Measurements from ENCODE around the gene MCTP2. TPM values are rescaled to one million over a fixed set of nuclear protein-coding genes. Genes with fewer than 3 reads are reported as not detected.

MCTP2 gene
- total RNA-seq, 1 donor from 2014 or later, result 35.3 TPM

DNA sequence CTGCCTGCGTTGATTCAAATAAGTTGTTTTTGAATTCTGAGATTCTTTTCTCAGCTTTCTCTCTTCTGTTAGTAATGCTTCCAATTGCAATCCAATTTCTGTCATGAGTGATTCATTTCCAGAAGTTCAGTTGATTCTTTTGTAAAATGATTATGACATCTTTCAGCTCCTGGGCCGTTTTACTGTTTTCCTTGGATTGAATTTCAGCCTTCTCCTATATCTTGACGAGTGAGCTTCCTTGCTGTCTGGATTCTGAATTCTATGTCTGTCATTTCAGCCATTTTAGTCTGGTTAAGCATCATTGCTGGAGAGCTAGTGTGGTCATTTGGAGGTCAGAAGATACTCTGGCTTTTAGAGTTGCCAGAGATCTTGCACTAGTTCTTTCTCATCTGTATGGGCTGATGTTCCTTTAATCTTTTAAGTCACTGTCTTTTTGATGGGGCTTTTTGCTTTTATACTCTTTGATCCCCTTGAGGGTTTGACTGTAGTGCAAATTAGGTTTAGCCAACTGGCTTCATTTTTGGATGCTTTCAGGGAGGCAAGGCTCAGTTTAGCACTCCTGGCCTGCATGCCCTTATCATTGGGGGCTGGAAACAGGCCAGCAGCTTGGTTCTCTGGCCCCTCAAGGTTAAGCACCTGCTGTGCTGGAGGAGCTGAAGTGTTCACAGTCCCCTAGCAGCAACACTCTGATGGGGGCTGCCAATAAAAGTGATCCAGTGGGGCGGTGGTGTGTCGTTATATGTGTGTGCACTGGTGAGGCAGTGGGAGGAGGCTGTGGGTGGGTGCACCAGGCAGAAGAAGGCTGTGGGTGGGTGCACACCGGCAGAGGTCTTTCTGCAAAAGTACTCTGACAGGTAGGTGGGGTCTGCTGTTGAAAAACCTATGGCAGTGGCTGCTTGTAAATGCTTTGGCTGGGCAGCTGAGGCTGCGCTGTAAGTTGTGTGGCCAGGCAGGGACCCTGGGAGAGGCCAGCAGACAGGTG, 51.2 kb downstream of the MCTP2 start:
- TF ChIP-seq, protein P1, sequence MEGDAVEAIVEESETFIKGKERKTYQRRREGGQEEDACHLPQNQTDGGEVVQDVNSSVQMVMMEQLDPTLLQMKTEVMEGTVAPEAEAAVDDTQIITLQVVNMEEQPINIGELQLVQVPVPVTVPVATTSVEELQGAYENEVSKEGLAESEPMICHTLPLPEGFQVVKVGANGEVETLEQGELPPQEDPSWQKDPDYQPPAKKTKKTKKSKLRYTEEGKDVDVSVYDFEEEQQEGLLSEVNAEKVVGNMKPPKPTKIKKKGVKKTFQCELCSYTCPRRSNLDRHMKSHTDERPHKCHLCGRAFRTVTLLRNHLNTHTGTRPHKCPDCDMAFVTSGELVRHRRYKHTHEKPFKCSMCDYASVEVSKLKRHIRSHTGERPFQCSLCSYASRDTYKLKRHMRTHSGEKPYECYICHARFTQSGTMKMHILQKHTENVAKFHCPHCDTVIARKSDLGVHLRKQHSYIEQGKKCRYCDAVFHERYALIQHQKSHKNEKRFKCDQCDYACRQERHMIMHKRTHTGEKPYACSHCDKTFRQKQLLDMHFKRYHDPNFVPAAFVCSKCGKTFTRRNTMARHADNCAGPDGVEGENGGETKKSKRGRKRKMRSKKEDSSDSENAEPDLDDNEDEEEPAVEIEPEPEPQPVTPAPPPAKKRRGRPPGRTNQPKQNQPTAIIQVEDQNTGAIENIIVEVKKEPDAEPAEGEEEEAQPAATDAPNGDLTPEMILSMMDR (IDR thresholded peaks at IDR 0.05), result no peak
- Histone ChIP-seq H3K27me3 (no peaks in the 10 kb centered on the region), H3K27ac (no peak overlapping the region), H3K4me1 (no peaks in the 10 kb centered on the region), H3K36me3 (no peaks in the 10 kb centered on the region), H3K9me3 (no peaks in the 10 kb centered on the region), H3K4me3 (no peak overlapping the region)
- ATAC-seq, result no peak
- intact Hi-C loops (cut with DNase I), result no loop called here
- no peak for DNase-seq

DNA sequence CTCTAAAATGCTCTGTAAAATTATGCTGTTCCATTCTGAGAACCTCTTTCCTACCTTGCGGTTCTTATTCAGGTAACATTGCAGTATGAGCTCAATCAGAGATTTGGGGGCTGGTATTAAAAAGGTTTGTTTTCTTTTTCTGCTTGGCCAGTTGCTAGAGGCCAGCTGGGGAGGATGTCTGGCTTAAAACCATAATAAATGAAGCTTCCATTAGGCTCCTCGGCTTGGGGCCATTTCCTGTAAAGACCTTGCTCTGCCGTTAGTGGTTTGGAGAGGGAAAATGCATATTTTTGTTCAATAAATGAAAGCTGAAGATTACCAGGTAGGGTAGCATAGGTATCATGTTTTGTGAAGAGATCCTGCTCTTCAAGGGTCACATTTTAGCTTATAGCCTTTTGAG, 55.2 kb downstream of the MCTP2 start:
- Histone ChIP-seq H3K27ac (peak overlapping the region; percentile 19), H3K4me3 (no peak overlapping the region), H3K4me1 (no peaks in the 10 kb centered on the region), H3K36me3 (no peaks in the 10 kb centered on the region), H3K27me3 (no peaks in the 10 kb centered on the region), H3K9me3 (no peaks in the 10 kb centered on the region)
- intact Hi-C loops (cut with DNase I), result no loop called here
- TF ChIP-seq, protein P1 (IDR thresholded peaks at IDR 0.05), result no peak
- ATAC-seq, result no peak
- DNase-seq, result no peak

DNA sequence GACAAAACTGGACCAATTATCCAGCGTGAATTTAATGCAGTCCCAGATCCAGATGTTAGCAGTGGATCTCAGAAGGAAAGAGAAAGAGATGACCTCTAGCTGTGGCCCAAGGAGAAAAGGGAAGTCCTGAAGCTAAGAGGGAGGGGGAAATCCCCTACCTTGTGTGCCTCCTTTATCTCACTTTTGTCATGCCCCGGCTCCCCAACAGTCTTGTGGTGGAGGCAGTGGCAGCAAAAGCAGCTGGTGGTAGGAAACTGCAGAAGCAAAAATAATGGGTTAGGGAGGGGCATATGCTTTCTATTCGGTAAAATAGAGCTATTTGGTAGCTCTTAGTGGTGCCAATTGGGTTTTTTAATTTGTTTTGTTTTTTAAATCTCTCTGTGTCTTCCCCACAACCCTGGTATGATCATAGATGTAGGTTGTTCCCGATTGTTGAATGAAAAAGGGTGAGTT, 56.5 kb downstream of the MCTP2 start:
- Histone ChIP-seq H3K4me1 (no peaks in the 10 kb centered on the region), H3K4me3 (no peak overlapping the region), H3K27ac (no peak overlapping the region), H3K9me3 (no peaks in the 10 kb centered on the region), H3K27me3 (no peaks in the 10 kb centered on the region), H3K36me3 (no peaks in the 10 kb centered on the region)
- DNase-seq, result no peak
- intact Hi-C loops (cut with DNase I), result no loop called here
- TF ChIP-seq, protein P1 (IDR thresholded peaks at IDR 0.05), result no peak
- ATAC-seq, result peak; percentile 73

DNA sequence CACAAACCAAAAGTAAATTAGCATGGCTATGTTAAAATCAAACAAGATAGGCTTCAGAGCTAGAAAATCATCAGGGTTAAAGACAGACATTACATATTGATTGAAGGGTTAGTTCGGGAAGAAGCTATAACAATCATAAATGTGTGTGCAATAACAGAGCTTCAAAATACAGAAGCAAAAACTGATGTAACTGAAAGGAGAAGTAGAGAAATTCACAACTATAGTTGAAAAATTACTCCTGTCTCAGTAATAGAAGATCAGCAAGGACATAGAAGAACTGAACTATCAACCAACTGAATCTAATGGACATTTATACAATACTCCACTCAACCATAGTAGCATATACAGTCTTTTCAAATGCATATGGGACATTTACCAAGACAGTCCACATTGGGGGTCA, 59.4 kb downstream of the MCTP2 start:
- Histone ChIP-seq H3K9me3 (no peaks in the 10 kb centered on the region), H3K36me3 (no peaks in the 10 kb centered on the region), H3K27ac (no peak overlapping the region), H3K27me3 (no peaks in the 10 kb centered on the region), H3K4me3 (no peak overlapping the region), H3K4me1 (no peaks in the 10 kb centered on the region)
- no peak for DNase-seq
- TF ChIP-seq, protein P1 (IDR thresholded peaks at IDR 0.05), result no peak
- intact Hi-C loops (cut with DNase I), result no loop called here
- no peak for ATAC-seq

DNA sequence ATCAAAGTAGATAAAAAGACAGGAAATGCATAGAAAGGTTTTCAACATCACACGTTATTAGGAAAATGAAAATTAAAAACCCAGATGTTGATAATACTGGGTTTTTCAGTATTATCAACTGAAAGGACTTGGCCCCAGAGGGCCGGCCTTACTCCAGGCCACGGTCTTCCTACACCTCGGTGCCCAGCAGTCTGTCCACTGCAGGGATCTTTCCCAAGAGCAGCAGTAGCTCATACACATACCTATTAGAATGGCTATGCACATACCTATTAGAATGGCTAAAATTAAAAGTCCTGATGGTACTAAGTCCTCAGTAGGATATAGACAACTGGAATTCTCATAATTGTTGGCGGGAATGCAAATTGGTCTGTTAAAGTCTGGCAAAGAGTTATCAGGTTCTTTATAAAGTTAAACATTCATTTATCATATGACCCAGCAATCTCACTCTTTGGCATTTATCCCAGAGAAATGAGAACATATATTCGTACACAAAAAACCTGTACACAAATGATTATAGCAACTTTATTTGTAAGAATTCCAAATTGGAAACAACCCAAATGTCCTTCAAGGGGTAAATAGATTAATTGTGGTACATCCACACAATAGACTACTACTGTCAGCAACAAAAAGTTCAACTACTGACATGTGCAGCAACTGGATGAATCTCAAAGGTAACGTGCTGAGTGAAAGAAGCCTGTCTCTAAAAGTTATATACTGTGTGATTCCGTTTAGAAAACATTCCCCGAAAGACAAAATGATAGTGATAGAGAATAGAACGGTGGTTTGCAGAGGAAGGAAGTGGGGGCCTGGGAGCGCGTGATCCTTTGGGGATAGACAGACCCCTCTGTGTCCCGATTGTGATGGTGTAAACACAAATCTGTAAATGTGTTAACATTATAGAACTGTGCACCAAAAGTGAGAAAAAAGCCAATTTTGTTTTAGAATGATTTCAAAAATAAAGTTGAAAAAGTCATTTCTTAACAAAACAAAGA, 62.3 kb downstream of the MCTP2 start:
- DNase-seq, result no peak
- TF ChIP-seq, protein P1 (IDR thresholded peaks at IDR 0.05), result no peak
- intact Hi-C loops (cut with DNase I), result no loop called here
- Histone ChIP-seq H3K27ac (peak overlapping the region; percentile 13), H3K9me3 (no peaks in the 10 kb centered on the region), H3K36me3 (no peaks in the 10 kb centered on the region), H3K27me3 (no peaks in the 10 kb centered on the region), H3K4me3 (no peak overlapping the region), H3K4me1 (peaks cover 8% of the 10 kb centered on the region)
- ATAC-seq, result no peak
